ENCODE data around the gene FSD1L. TPM values are rescaled to one million over a fixed set of nuclear protein-coding genes. Genes with fewer than 3 reads are reported as not detected.

FSD1L gene
- total RNA-seq (2022) = 4.7 and 5.7 TPM in 2 replicates
- Bru-seq, nascent RNA = percentile 73 among the genes with signal in this experiment
- percentile 70 among the genes with signal in this experiment for BruChase-seq, experiment 1, labeled RNA remaining after a 2-hour chase
- BruChase-seq, experiment 2, labeled RNA remaining after a 6-hour chase = percentile 59 among the genes with signal in this experiment
- long read RNA-seq = 0 reads

DNA sequence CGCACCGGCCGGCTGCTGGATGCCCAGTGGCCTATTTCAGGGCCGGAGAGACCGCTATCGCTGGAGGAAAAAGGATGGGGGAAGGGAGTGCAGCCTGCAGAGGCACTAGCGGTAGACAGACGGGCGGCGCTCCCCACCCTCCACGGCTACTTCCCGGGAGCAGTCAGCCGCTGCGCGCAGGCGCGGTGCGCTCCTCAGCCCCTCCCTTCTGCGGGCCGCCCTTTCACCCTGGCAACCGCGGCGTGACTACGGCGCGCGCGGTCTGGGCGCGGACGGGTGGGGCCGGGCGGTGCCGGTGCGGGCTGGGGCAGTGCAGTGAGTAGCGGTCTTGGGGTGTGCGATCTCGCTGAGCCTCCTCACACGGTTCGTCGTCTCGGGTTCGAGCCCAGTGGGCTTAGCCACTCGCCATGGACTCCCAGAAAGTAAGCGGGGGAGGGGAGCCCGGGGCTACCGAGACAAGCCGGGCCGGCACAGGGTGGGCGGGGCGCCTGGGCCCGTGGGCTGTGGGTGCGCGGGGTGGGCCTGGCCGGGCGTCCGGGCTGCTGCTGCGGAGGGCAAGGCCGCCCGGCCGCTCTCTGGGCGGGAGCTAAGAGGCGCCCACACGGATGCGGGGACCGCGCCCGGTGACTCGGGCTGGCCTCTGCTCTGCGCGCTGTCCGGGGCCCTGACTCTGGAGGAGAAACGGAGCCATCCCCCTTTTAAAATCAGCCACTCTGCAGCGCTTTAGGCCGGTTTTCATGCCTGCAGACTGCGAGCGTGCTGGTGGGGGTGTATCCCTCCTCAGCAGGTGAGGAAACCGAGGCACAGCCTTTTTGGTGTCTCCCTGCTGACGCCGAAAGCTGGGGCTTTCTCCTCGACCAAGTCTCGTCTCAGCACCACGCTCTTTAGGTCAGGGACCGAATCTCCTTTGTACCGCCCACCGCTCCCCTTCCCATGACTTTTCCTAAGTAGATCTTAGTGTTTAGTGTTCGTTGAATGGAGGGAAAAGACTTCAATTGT lies at the start of gene FSD1L:
TSS of gene FSD1L (plus strand) at position 221 of the 999 bp plus-strand sequence. CDS start at position 408, 187 bp downstream.
- H3K4me3 ChIP-seq (ENCODE audit: low read depth, low read length) = peak within 1 kb of the TSS; percentile 68
- Mint-ChIP-seq H3K4me3 (ENCODE audit: unreplicated experiment) (peak within 1 kb of the TSS; percentile 92), H3K36me3 (ENCODE audit: insufficient read depth, unreplicated experiment) (no peaks in the 10 kb centered on the region), H3K9me3 (ENCODE audit: unreplicated experiment) (no peaks in the 10 kb centered on the region), H3K27ac (ENCODE audit: unreplicated experiment) (peak within 1 kb of the TSS; percentile 85), H3K4me1 (ENCODE audit: low read depth, unreplicated experiment) (peaks cover 5% of the 10 kb centered on the region), H3K27me3 (ENCODE audit: insufficient read depth, unreplicated experiment) (no peaks in the 10 kb centered on the region)
- no peaks in the 10 kb centered on the region for H3K9me3 ChIP-seq
- H3K36me3 ChIP-seq (ENCODE audit: control insufficient read depth, insufficient read depth, low read length) = no peaks in the 10 kb centered on the region
- no TSS peak for BruUV-seq (replicated peaks)
- TF ChIP-seq, protein P1, sequence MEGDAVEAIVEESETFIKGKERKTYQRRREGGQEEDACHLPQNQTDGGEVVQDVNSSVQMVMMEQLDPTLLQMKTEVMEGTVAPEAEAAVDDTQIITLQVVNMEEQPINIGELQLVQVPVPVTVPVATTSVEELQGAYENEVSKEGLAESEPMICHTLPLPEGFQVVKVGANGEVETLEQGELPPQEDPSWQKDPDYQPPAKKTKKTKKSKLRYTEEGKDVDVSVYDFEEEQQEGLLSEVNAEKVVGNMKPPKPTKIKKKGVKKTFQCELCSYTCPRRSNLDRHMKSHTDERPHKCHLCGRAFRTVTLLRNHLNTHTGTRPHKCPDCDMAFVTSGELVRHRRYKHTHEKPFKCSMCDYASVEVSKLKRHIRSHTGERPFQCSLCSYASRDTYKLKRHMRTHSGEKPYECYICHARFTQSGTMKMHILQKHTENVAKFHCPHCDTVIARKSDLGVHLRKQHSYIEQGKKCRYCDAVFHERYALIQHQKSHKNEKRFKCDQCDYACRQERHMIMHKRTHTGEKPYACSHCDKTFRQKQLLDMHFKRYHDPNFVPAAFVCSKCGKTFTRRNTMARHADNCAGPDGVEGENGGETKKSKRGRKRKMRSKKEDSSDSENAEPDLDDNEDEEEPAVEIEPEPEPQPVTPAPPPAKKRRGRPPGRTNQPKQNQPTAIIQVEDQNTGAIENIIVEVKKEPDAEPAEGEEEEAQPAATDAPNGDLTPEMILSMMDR (IDR thresholded peaks at IDR 0.05; ENCODE audit: insufficient read depth in 1 of 2, low read depth in 1 of 2, low read length in 1 of 2, severe bottlenecking in 1 of 2, unreplicated experiment in 1 of 2) = peak in 1 of 2 experiments; percentile 13
- no peaks in the 10 kb centered on the region for H3K27me3 ChIP-seq (replicated peaks; ENCODE audit: control insufficient read depth, insufficient read depth, low read length)
- peak; percentile 93 to 94 for DNase-seq
- ChIA-PET POLR2A (interaction anchor here (0.6 kb wide), 3 partner anchors 204 to 1425 kb away, joined by 3 to 14 read pairs (median 5); partner anchors contain the start of gene SLC44A1), CTCF (no interaction called here)
- H3K4me1 ChIP-seq = peaks cover 12% of the 10 kb centered on the region
- intact Hi-C loops (cut with micrococcal nuclease; ENCODE audit: unreplicated experiment) = loop anchor here (1.0 to 10.0 kb wide), 2 partner anchors 27 to 247 kb away; partner anchors contain the start of gene TMEM38B

DNA sequence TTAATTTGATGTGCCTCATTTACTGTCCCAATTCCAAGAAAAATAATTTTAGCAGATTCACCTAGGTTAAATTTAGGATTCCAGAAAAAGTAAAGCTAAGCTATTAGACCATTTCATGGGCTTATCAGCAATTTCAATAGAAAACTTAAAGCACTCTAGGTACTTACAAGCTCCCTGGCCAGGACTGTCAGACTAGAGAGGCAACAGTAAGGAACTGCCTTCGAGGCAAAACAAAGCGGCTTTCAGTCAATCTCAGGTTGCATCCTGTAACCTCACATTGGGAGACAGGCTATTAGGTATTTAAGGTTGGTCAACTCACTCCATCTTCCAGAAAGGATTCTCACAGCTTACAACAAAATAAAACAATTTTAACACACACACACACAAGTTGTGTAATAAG lies 48.7 kb upstream of the FSD1L start:
- H3K9me3 ChIP-seq = no peaks in the 10 kb centered on the region
- TF ChIP-seq, protein P1 (IDR thresholded peaks at IDR 0.05; ENCODE audit: insufficient read depth in 1 of 2, low read depth in 1 of 2, low read length in 1 of 2, severe bottlenecking in 1 of 2, unreplicated experiment in 1 of 2) = no peak
- intact Hi-C loops (cut with micrococcal nuclease; ENCODE audit: unreplicated experiment) = no loop called here
- Mint-ChIP-seq H3K9me3 (ENCODE audit: unreplicated experiment) (no peaks in the 10 kb centered on the region), H3K27ac (ENCODE audit: unreplicated experiment) (no peak overlapping the region), H3K4me3 (ENCODE audit: unreplicated experiment) (no peak overlapping the region), H3K4me1 (ENCODE audit: low read depth, unreplicated experiment) (peaks cover 9% of the 10 kb centered on the region), H3K27me3 (ENCODE audit: insufficient read depth, unreplicated experiment) (no peaks in the 10 kb centered on the region), H3K36me3 (ENCODE audit: insufficient read depth, unreplicated experiment) (no peaks in the 10 kb centered on the region)
- no TSS peak for BruUV-seq (replicated peaks)
- H3K4me3 ChIP-seq (ENCODE audit: low read depth, low read length) = no peak overlapping the region
- ChIA-PET CTCF (no interaction called here), POLR2A (interaction anchor here (0.6 kb wide), 1 partner anchor 1334 kb away, joined by 3 read pairs; no protein-coding TSS in a partner anchor)
- no peaks in the 10 kb centered on the region for H3K27me3 ChIP-seq (replicated peaks; ENCODE audit: control insufficient read depth, insufficient read depth, low read length)
- no peak for DNase-seq
- no peaks in the 10 kb centered on the region for H3K36me3 ChIP-seq (ENCODE audit: control insufficient read depth, insufficient read depth, low read length)
- H3K4me1 ChIP-seq = no peaks in the 10 kb centered on the region

DNA sequence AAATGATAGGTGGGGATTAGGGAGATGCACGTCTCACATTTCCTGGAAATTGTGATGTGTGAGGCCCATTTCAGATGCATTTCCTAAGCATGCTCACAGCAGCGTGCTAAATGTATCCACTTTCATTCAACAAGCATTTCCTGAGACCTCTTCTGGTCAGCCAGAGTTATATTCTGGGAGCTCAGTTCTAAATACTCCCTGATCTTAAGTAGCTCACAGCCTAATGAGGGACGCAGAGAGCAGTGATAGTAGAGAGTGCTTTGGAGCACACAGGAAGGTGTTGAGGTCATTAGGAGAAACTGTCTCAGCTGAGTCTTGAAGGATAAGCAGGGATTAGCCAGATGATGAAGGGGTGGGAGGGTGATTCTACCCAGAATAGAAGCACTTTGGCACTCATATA lies 46.2 kb upstream of the FSD1L start:
- no peaks in the 10 kb centered on the region for H3K9me3 ChIP-seq
- no peaks in the 10 kb centered on the region for H3K36me3 ChIP-seq (ENCODE audit: control insufficient read depth, insufficient read depth, low read length)
- Mint-ChIP-seq H3K9me3 (ENCODE audit: unreplicated experiment) (no peaks in the 10 kb centered on the region), H3K36me3 (ENCODE audit: insufficient read depth, unreplicated experiment) (no peaks in the 10 kb centered on the region), H3K4me3 (ENCODE audit: unreplicated experiment) (no peak overlapping the region), H3K27me3 (ENCODE audit: insufficient read depth, unreplicated experiment) (no peaks in the 10 kb centered on the region), H3K27ac (ENCODE audit: unreplicated experiment) (no peak overlapping the region), H3K4me1 (ENCODE audit: low read depth, unreplicated experiment) (peaks cover 9% of the 10 kb centered on the region)
- intact Hi-C loops (cut with micrococcal nuclease; ENCODE audit: unreplicated experiment) = no loop called here
- POLR2A ChIA-PET = interaction anchor here (1.0 kb wide), 1 partner anchor 83 kb away, joined by 3 read pairs; no protein-coding TSS in a partner anchor
- CTCF ChIA-PET = interaction anchor here (0.6 to 1.0 kb wide), 3 partner anchors 31 to 425 kb away, joined by 3 to 4 read pairs (median 3); no protein-coding TSS in a partner anchor
- no peak for DNase-seq
- TF ChIP-seq, protein P1 (IDR thresholded peaks at IDR 0.05; ENCODE audit: insufficient read depth in 1 of 2, low read depth in 1 of 2, low read length in 1 of 2, severe bottlenecking in 1 of 2, unreplicated experiment in 1 of 2) = no peak
- no TSS peak for BruUV-seq (replicated peaks)
- no peak overlapping the region for H3K4me3 ChIP-seq (ENCODE audit: low read depth, low read length)
- no peaks in the 10 kb centered on the region for H3K4me1 ChIP-seq
- no peaks in the 10 kb centered on the region for H3K27me3 ChIP-seq (replicated peaks; ENCODE audit: control insufficient read depth, insufficient read depth, low read length)
